NCI-H82 (cell line): ENCODE data around the gene PROSER3.
A peak's percentile ranks its signal among the peaks of the same experiment; 100 is the strongest.

Experiments
- DNase-seq: peaks from one replicate; lab custom pipeline; 2025; lab: John Stamatoyannopoulos, UW

PROSER3 gene

GRCh38 chr19:35757749-35758608, at the start of gene PROSER3:
Gene PROSER3, plus strand, starts transcription at chr19:35758176. Its CDS starts 40 bp downstream, at chr19:35758216.
- peak; percentile 100 for DNase-seq

- DNase-seq = no peak
Measured at GRCh38 chr19:35708391-35708790, 49.6 kb upstream of the PROSER3 start.

GRCh38 chr19:35710784-35711723, 46.9 kb upstream of the PROSER3 start:
- DNase-seq = no peak

GRCh38 chr19:35712567-35713505, 45.1 kb upstream of the PROSER3 start:
- DNase-seq = no peak

- DNase-seq = no peak
Measured at GRCh38 chr19:35713506-35713850, 44.5 kb upstream of the PROSER3 start.

GRCh38 chr19:35713904-35714495, 44.0 kb upstream of the PROSER3 start:
- no peak for DNase-seq

GRCh38 chr19:35714601-35715354, 43.2 kb upstream of the PROSER3 start:
- DNase-seq = no peak

- no peak for DNase-seq
Measured at GRCh38 chr19:35715355-35715809, 42.6 kb upstream of the PROSER3 start.

- no peak for DNase-seq
Measured at GRCh38 chr19:35715981-35716800, 41.8 kb upstream of the PROSER3 start.

GRCh38 chr19:35716801-35717664, 40.9 kb upstream of the PROSER3 start:
- peak; percentile 99 for DNase-seq

- DNase-seq = no peak
Measured at GRCh38 chr19:35717665-35718344, 40.2 kb upstream of the PROSER3 start, which contains the start of gene KMT2B. Gene KMT2B, plus strand, starts transcription at chr19:35718003. Its CDS starts 16 bp downstream, at chr19:35718019.

GRCh38 chr19:35718345-35719041, 39.5 kb upstream of the PROSER3 start:
- DNase-seq = peak; percentile 29

GRCh38 chr19:35719402-35720162, 38.4 kb upstream of the PROSER3 start:
- DNase-seq = no peak

- no peak for DNase-seq
Measured at GRCh38 chr19:35720163-35720524, 37.8 kb upstream of the PROSER3 start.

- no peak for DNase-seq
Measured at GRCh38 chr19:35720648-35721047, 37.3 kb upstream of the PROSER3 start.

- no peak for DNase-seq
Measured at GRCh38 chr19:35721374-35721773, 36.6 kb upstream of the PROSER3 start.

- no peak for DNase-seq
Measured at GRCh38 chr19:35722461-35722860, 35.5 kb upstream of the PROSER3 start.
